Cardiac muscle cell (in vitro differentiated cells and primary cell): ENCODE measurements around the gene HAUS5. TPM values are rescaled to one million over a fixed set of nuclear protein-coding genes. Genes with fewer than 3 reads are reported as not detected.

ENCODE experiments used
- DNase-seq, 2 donors: peaks; one replicate each; pipeline versions ENCODE4 v3.0.0 to v3.0.0-alpha.2; 2010 to 2017; ENCODE audit warnings: low read depth in 1 of 2, low spot score in 1 of 2
- H3K27ac ChIP-seq: fragments of 200-600 bp; sonication (generic); 2 replicates; pipeline ENCODE4 v1.5.1; 2016
- H3K27me3 ChIP-seq: fragments of 200-600 bp; sonication (generic); 2 replicates; pipeline ENCODE4 v1.6.0; 2016; ENCODE audit warnings: control low read depth
- H3K36me3 ChIP-seq: fragments of 200-600 bp; sonication (generic); 2 replicates; pipeline ENCODE4 v1.5.1; 2016; ENCODE audit warnings: control low read depth
- H3K4me1 ChIP-seq: fragments of 200-600 bp; sonication (generic); 2 replicates; pipeline ENCODE4 v1.8.1; 2017; ENCODE audit warnings: low read depth, mild to moderate bottlenecking, mixed run types
- H3K4me3 ChIP-seq: fragments of 200-600 bp; sonication (generic); 2 replicates; pipeline ENCODE4 v1.5.1; 2016; ENCODE audit warnings: mild to moderate bottlenecking
- H3K9me3 ChIP-seq: fragments of 200-600 bp; sonication (generic); 2 replicates; pipeline ENCODE4 v1.5.1; 2017; ENCODE audit warnings: low read depth, mild to moderate bottlenecking, control low read depth
- polyA plus RNA-seq: library from polyadenylated mRNA; unstranded; fragments of >200 nt; fragmentation: Nextera tagmentation; extraction: Ambion mirVana; gene quantifications from 2 replicates; pipeline ENCODE4 v1.2.1, GENCODE V29; 2016
- total RNA-seq: library from RNA; depleted of rRNA; stranded (reverse); fragments of >200 nt; gene quantifications from 2 replicates; pipeline ENCODE4 v1.2.3, GENCODE V29; 2016
- TF ChIP-seq, protein P1 (sequence below): IDR thresholded peaks from 2 replicates; pipeline ENCODE4 v1.5.1; 2012; ENCODE audit warnings: low read depth, mild to moderate bottlenecking, low read length

HAUS5 gene
- total and polyA plus RNA-seq, 2 experiments from 2014 or later: 20.5 to 29.6 TPM

DNA sequence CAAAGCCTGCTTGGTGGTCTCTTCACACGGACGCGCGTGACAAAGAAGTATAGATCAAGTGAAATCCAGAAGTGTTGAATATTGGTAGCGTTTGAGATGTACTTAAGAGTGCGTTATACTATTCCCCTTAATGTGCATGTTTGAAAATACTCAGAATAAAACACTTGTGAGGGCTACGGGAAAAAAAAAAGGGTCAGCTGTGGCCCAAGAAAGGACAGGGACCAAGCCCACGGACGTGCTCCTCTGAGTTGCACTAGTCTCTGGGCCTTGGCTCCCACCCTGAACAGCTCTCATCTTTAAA is 15.7 kb downstream of the HAUS5 start:
- TF ChIP-seq, protein P1, sequence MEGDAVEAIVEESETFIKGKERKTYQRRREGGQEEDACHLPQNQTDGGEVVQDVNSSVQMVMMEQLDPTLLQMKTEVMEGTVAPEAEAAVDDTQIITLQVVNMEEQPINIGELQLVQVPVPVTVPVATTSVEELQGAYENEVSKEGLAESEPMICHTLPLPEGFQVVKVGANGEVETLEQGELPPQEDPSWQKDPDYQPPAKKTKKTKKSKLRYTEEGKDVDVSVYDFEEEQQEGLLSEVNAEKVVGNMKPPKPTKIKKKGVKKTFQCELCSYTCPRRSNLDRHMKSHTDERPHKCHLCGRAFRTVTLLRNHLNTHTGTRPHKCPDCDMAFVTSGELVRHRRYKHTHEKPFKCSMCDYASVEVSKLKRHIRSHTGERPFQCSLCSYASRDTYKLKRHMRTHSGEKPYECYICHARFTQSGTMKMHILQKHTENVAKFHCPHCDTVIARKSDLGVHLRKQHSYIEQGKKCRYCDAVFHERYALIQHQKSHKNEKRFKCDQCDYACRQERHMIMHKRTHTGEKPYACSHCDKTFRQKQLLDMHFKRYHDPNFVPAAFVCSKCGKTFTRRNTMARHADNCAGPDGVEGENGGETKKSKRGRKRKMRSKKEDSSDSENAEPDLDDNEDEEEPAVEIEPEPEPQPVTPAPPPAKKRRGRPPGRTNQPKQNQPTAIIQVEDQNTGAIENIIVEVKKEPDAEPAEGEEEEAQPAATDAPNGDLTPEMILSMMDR: no peak
- no peak for DNase-seq
- peak overlapping the region; percentile 50 for H3K4me3 ChIP-seq
- H3K27me3 ChIP-seq: no peaks in the 10 kb centered on the region
- no peaks in the 10 kb centered on the region for H3K9me3 ChIP-seq
- peaks cover 4% of the 10 kb centered on the region for H3K4me1 ChIP-seq
- H3K27ac ChIP-seq: peak overlapping the region; percentile 78
- H3K36me3 ChIP-seq: peaks cover 12% of the 10 kb centered on the region

DNA sequence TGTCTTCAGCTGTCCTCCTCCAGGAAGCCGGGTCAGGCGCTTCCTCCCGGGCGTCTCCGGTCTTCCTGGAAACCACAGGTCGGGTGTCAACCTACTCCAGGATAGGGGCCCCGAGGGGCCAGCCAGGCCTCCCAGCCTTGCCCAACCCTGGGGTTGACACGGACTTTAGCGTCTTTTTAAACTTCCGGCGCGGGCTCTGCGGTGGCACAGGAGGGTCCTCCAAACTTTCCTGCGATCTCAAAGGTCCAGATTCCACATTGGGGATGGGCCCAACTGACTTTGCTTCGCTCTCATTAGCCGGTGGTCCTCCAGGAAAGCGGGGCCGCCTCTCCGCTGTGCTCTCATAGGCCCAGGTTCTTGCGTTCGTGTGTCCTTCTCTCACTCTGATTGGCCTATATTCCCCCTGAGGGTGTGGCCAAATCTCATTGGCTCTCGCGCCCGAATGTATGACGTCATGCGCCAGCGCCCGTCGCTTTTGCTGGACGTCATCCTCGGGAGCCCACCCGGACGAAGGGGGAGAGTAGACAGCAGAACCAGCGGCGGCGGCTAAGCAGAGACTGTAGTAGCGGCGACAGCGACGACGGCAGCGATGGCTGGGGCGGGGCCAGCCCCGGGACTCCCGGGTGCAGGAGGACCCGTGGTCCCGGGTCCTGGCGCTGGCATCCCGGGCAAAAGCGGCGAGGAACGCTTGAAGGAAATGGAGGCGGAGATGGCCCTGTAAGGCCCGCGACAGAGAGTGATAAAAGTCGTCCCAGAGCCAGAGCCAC is 16.2 kb downstream of the HAUS5 start, which contains the start of gene RBM42:
Gene RBM42, plus strand, starts transcription at position 472 of the 767 bp plus-strand sequence. Its CDS starts 118 bp downstream, at position 590.
- Histone ChIP-seq H3K9me3 (no peaks in the 10 kb centered on the region), H3K27me3 (no peaks in the 10 kb centered on the region), H3K4me1 (peaks cover 4% of the 10 kb centered on the region), H3K36me3 (peaks cover 12% of the 10 kb centered on the region), H3K27ac (peak within 1 kb of the TSS; percentile 78), H3K4me3 (peak within 1 kb of the TSS; percentile 66)
- peak; percentile 98 to 99 for DNase-seq
- TF ChIP-seq, protein P1: no peak

DNA sequence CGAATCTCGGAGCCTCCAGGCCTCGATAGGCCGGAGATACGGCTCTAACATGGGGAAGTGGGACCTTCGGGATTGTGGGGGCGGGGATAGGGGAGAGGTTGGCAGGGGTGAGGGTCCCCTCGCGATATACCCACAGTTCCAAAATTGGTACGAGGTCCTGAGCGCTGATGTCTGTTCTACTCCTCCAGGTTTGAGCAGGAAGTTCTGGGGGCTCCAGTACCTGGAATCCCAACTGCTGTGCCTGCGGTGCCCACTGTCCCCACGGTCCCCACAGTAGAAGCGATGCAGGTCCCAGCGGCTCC is 16.7 kb downstream of the HAUS5 start:
- Histone ChIP-seq H3K27ac (peak overlapping the region; percentile 59), H3K9me3 (no peaks in the 10 kb centered on the region), H3K4me1 (peaks cover 4% of the 10 kb centered on the region), H3K4me3 (peak overlapping the region; percentile 66), H3K27me3 (no peaks in the 10 kb centered on the region), H3K36me3 (peaks cover 12% of the 10 kb centered on the region)
- DNase-seq: no peak
- TF ChIP-seq, protein P1: no peak

DNA sequence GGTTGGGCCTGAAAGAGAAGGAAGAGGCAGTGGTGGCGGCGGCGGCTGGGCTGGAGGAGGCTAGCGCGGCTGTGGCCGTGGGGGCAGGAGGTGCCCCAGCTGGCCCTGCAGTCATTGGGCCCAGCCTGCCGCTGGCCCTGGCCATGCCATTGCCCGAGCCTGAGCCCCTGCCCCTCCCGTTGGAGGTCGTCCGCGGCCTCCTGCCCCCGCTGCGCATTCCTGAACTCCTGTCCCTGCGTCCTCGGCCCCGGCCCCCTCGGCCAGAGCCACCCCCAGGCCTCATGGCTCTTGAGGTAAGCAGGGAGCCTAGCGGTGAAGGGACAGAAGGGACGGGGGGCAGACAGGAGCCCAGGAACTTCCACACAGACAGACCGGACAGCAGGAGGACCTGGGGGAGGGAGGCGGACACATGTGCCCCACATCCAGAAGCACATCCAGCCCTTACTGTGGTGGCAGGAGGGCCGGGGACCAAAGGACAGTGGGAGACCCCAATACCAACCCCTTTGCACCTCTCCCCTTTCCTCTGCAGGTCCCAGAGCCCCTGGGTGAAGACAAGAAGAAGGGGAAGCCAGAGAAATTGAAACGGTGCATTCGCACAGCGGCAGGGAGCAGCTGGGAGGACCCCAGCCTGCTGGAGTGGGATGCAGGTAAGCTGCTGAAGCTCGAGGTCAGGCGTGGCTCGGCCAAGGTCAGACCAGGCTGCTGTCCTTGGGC is 21.3 kb downstream of the HAUS5 start:
- H3K36me3 ChIP-seq: peaks cover 35% of the 10 kb centered on the region
- H3K4me3 ChIP-seq: no peak overlapping the region
- TF ChIP-seq, protein P1: no peak
- no peak overlapping the region for H3K27ac ChIP-seq
- no peaks in the 10 kb centered on the region for H3K9me3 ChIP-seq
- peaks cover 5% of the 10 kb centered on the region for H3K4me1 ChIP-seq
- no peaks in the 10 kb centered on the region for H3K27me3 ChIP-seq
- DNase-seq: no peak

DNA sequence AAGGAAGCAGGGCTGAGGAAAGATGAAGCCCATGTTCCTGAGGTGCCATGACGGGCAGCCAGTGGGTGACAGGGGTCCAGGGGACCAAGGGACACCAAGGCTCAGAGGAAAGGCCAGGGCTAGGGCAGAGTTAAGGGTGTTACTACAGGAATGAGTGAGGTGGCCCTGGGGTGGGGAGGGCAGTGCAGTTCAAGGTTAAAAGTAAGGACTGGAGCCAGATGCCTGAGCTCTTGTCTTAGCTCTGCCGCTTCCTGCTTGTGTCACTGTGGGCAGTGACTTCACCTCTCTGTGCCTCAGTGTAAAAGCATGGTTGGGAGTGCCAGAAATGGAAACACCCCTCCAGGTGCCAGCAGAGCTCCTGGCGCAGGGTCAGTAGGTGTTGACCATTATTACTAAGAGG is 24.1 kb downstream of the HAUS5 start:
- TF ChIP-seq, protein P1: no peak
- peaks cover 6% of the 10 kb centered on the region for H3K4me1 ChIP-seq
- no peak for DNase-seq
- peaks cover 32% of the 10 kb centered on the region for H3K36me3 ChIP-seq
- no peak overlapping the region for H3K4me3 ChIP-seq
- H3K9me3 ChIP-seq: no peaks in the 10 kb centered on the region
- H3K27me3 ChIP-seq: no peaks in the 10 kb centered on the region
- H3K27ac ChIP-seq: no peak overlapping the region
